ENCODE measurements around the gene PIP4K2A. TPM values are rescaled to one million over a fixed set of nuclear protein-coding genes. Genes with fewer than 3 reads are reported as not detected.

Gene PIP4K2A
- total and polyA plus RNA-seq, 2 of the 13 experiments (the other 11 are each of a cell fraction or from before 2014, with no cell fraction given): 9.1 to 22.6 TPM

GRCh38 chr10:22580711-22581110 is 133.7 kb downstream of the PIP4K2A start (continued):
- TF ChIP-seq, protein P1, sequence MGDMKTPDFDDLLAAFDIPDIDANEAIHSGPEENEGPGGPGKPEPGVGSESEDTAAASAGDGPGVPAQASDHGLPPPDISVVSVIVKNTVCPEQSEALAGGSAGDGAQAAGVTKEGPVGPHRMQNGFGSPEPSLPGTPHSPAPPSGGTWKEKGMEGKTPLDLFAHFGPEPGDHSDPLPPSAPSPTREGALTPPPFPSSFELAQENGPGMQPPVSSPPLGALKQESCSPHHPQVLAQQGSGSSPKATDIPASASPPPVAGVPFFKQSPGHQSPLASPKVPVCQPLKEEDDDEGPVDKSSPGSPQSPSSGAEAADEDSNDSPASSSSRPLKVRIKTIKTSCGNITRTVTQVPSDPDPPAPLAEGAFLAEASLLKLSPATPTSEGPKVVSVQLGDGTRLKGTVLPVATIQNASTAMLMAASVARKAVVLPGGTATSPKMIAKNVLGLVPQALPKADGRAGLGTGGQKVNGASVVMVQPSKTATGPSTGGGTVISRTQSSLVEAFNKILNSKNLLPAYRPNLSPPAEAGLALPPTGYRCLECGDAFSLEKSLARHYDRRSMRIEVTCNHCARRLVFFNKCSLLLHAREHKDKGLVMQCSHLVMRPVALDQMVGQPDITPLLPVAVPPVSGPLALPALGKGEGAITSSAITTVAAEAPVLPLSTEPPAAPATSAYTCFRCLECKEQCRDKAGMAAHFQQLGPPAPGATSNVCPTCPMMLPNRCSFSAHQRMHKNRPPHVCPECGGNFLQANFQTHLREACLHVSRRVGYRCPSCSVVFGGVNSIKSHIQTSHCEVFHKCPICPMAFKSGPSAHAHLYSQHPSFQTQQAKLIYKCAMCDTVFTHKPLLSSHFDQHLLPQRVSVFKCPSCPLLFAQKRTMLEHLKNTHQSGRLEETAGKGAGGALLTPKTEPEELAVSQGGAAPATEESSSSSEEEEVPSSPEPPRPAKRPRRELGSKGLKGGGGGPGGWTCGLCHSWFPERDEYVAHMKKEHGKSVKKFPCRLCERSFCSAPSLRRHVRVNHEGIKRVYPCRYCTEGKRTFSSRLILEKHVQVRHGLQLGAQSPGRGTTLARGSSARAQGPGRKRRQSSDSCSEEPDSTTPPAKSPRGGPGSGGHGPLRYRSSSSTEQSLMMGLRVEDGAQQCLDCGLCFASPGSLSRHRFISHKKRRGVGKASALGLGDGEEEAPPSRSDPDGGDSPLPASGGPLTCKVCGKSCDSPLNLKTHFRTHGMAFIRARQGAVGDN (CRISPR knock-in tag; IDR thresholded peaks at IDR 0.05): no peak
- TF ChIP-seq POLR2AphosphoS5 (IDR thresholded peaks at IDR 0.05; ENCODE audit: low read depth, low read length) (no peak), YY1 (IDR thresholded peaks at IDR 0.05; ENCODE audit: insufficient read depth, insufficient replicate concordance, low read depth, low read length) (no peak), ONECUT2 (CRISPR knock-in tag; IDR thresholded peaks at IDR 0.05) (no peak), SETDB1 (CRISPR knock-in tag; IDR thresholded peaks at IDR 0.05; ENCODE audit: borderline replicate concordance) (no peak), ZNF552 (CRISPR knock-in tag; IDR thresholded peaks at IDR 0.05; ENCODE audit: borderline replicate concordance) (no peak), FOXM1 (CRISPR knock-in tag; IDR thresholded peaks at IDR 0.05) (no peak), TFAP4 (IDR thresholded peaks at IDR 0.05; ENCODE audit: borderline replicate concordance, low read depth) (no peak), ZNF678 (CRISPR knock-in tag; IDR thresholded peaks at IDR 0.05) (no peak), HNRNPH1 (optimal IDR thresholded peaks at IDR 0.05; ENCODE audit: low read depth, low read length) (no peak)
